Epithelial cell of prostate (primary cell): ENCODE measurements around the gene NCAPG2.
"Not testable (repeated sequence)": the region's sequence is repeated elsewhere in the genome, so short reads cannot be mapped to it uniquely, and the experiment has no call there.

Source experiments
- DNase-seq: peaks from one replicate; pipeline ENCODE4 v3.0.0-alpha.2; 2011; ENCODE audit warnings: low read depth, low spot score
- H3K27ac ChIP-seq: fragments of 450-650 bp; 2 replicates; pipeline ENCODE4 v1.5.1; 2017; ENCODE audit warnings: mild to moderate bottlenecking

Gene NCAPG2

GRCh38 chr7:158680754-158681153, 23.9 kb downstream of the NCAPG2 start:
- DNase-seq: no peak
- H3K27ac ChIP-seq: no peak overlapping the region

GRCh38 chr7:158676906-158677305, 27.7 kb downstream of the NCAPG2 start:
- no peak for DNase-seq
- H3K27ac ChIP-seq: no peak overlapping the region

DNA sequence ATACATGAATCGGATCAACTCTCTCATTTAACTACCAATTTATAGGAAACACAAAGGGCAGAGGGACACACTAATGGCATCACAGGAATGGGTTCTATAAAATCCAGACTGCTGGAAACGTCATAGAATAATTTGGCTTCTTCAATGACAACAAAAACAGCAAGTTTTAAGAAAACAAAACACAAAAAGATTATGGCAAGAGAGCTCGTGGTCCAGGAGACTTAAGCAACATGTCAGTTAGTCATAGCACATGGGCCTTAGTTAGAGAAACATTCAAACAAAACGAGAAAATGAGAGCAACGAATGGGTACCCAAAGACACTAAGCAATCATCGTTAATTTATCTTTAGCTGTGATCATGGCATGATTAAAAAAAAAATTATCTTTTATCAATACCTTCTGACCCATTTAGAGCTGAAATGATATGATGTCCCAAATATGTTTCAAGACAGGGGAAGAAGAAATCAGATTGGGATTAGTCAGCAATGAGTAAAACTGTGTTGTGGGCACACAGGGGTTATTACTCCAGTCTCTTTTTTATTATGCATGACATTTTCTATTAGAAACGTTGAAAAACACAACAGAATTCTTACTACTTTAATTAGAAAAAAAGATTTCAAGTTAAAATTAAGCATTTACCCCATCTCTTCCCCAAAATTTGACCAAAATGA, 28.3 kb downstream of the NCAPG2 start:
- no peak overlapping the region for H3K27ac ChIP-seq
- no peak for DNase-seq

DNA sequence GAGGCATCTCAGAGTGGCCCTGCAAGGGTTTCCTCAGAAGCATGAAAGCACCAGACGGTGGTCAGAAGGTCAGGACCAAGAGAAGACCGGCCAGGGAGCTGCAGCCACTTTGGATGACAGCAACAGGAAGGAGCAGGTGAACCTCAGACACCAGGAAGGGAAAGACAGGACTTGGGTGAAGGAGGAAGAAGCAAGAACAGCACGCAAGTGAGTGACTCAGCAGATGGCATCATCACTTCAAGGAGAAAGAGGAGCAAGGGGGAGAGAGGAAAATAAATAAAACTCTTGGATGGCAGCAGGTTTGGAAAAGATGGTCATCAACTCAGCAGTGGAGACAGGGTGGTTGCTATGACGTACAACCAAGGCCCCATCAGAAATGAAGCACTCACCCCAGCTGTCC, 31.6 kb downstream of the NCAPG2 start:
- peak overlapping the region; percentile 11 for H3K27ac ChIP-seq
- peak; percentile 48 for DNase-seq

GRCh38 chr7:158668086-158668485, 36.5 kb downstream of the NCAPG2 start:
- H3K27ac ChIP-seq, DNase-seq: not testable (repeated sequence)

- H3K27ac ChIP-seq, DNase-seq: not testable (repeated sequence)
Observed at GRCh38 chr7:158666966-158667678, 37.5 kb downstream of the NCAPG2 start.

DNA sequence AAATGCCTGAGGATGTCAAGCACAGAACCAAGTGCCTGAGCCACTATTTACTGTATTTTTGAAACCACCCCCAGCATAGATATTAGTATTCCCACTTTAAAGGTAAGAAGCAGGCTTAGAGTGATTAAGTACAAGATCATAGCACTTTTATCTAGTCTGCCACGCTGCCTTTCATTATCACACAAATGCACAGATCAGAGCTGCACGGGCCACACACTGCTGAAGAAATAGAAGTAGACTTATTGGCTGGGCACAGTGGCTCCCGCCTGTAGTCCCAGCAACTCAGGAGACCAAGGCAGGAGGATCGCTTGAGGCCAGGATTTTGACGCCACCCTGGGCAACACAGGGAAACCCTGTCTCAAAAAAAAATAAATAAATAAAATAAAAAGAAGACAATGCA, 38.2 kb downstream of the NCAPG2 start:
- no peak for DNase-seq
- H3K27ac ChIP-seq: no peak overlapping the region

DNA sequence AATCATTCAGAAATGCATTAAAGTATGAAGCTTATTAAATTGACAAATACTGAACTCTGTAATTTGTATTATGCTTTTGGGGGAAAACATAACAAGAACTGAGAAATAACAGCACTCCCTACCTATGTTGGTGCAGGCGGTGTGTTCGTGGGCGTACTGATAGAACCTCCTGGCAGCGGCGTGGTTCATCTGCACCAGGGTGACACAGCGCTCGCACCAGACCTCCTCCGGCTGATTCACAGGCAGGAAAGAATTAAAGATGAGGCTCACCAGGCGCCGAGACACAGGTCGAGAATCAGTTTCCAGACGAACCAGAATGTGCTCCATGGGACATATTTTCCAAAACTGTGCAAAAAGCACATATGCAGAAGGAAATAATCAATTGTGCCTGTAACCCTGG, 40.2 kb downstream of the NCAPG2 start:
- H3K27ac ChIP-seq: no peak overlapping the region
- DNase-seq: no peak

GRCh38 chr7:158663428-158663741, 41.2 kb downstream of the NCAPG2 start:
- no peak overlapping the region for H3K27ac ChIP-seq

DNA sequence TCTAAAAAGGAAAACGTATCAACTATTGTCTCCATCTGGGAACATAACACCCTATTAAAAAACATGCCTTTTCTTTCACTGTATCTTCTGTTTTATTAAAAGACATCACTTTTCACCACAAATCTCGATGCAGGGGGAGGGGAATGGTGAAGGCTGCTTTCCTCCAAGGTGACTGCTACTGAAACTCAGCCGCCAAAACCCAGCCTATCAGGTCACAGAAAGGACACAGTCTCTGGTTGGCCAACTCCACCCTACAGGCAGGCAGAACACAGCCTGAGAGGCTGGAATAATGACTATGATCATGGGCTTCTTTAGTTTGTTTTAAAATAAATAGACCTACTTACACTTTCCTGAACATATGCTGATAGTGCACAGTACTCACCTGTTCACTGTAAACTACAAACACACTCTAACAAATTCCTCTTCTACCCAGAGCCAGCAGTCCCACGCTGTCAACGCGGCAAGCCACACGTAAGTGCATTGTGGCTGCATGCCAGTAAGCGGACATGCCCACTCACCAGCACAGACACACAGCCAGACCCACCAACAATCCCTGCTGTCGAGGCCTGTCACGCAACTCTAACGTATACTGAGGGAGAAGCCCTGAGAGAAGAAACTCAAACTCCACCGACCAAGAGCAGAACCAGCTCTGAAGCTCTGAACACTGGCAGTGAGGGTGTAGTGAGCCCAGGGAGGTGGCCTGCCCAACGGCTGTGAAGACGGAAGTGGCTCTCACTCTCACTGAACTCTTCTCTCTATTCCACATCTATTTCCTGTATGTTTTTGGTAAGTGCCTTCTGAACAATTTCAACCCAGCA, 41.8 kb downstream of the NCAPG2 start:
- no peak for DNase-seq
- no peak overlapping the region for H3K27ac ChIP-seq

More at GRCh38 chr7:158663428-158663741, 41.2 kb downstream of the NCAPG2 start:
- no peak for DNase-seq

- DNase-seq: no peak
- H3K27ac ChIP-seq: no peak overlapping the region
Observed at GRCh38 chr7:158658475-158658874, 46.1 kb downstream of the NCAPG2 start.

- DNase-seq: no peak
- no peak overlapping the region for H3K27ac ChIP-seq
Observed at GRCh38 chr7:158657189-158657746, 47.3 kb downstream of the NCAPG2 start.

DNA sequence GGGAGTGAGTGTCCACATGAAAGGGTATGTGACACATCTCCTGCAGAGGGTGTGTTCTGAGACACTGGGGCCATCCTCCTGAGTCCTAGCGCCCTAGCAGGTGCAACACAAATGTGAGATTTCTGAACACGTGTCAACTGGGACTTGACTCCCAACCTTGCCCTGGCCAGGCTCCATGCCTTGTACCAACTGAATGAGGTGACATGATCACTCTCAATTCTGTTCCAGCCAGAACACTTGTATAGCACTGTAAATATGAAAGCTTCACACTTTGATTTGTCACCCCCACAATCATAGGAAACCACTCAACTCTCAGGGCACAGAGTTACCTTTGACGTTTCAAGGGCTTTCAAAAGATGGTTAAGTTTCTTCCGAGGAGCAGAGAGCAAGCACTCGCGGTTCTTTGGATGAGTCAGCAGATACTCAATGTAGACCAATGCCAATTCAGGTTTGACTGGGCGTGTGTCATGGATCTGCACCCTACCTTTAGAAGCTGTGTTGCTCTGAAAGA, 48.6 kb downstream of the NCAPG2 start:
- H3K27ac ChIP-seq: no peak overlapping the region
- DNase-seq: no peak

- no peak for DNase-seq
- H3K27ac ChIP-seq: no peak overlapping the region
Observed at GRCh38 chr7:158655507-158655906, 49.1 kb downstream of the NCAPG2 start.

DNA sequence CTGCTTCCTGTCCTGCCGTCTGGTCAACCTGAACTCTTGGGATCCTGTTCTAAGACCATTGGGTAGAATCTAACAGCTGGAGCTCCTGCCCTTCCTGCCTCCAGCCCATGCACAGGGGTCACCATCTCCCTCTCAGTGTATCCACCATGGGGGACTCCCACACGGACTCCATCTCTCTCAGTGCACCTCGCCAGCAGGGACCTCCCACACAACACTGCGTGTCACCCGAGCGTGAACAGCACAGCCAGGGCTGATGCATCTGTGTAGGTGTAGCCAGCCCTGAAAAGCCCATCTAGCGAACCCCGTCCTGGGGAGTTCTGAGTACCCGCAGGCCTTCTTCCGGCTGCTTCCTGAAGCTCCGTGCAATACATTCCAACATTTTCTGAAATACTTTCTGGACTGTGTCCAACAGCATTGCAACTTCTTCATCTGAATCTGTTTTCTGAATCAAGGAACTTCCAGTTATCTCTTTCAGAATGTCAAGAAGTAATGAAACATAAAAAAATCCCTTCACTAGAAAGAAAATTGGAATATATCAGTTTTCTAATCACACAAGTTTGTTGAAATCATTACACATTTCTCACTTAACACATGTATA, 52.5 kb downstream of the NCAPG2 start:
- no peak for DNase-seq
- no peak overlapping the region for H3K27ac ChIP-seq

- no peak overlapping the region for H3K27ac ChIP-seq
- DNase-seq: no peak
Observed at GRCh38 chr7:158650821-158651225, 53.8 kb downstream of the NCAPG2 start.

DNA sequence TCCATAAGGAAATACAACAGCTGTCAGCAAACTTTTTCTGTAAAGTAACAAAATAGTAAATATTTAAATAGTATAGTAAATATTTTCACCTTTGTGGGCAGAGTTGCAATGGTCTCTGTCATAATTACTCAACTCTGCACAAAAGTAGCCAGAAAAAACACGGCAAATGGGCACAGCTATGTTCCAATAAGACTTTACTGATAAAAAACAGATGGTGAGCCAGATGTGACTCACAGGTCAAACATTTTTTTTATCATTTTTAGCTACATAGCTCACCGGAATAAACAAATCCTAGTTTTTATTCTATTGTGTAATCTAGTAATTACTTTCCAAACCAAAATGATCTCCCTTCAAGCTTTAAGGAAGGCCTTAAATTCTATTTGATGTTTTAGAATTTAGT, 55.3 kb downstream of the NCAPG2 start:
- DNase-seq: peak; percentile 22

GRCh38 chr7:158648787-158649186, 55.8 kb downstream of the NCAPG2 start:
- peak overlapping the region; percentile 59 for H3K27ac ChIP-seq
- no peak for DNase-seq

More for the DNA sequence above, 55.3 kb downstream of the NCAPG2 start:
- peak overlapping the region; percentile 59 for H3K27ac ChIP-seq

DNA sequence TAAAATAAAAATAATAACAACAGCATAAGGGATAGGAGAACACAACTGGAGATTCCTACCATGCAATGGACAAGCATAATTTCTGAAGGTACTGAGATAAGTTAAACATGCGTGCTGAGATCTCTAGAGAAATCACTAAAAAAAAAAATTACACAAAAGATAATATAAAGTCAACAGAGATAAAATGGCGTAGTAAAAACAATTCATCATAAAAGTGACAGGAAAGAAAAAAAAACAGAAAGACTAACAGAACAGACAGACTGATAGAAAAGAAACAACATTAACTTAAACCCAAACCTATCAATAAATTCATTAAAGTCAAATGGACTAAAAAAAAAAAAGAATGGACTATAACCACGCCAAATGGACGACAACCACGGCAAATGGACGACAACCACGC, 56.4 kb downstream of the NCAPG2 start:
- no peak overlapping the region for H3K27ac ChIP-seq
- DNase-seq: no peak

GRCh38 chr7:158647475-158647792, 57.2 kb downstream of the NCAPG2 start:
- no peak overlapping the region for H3K27ac ChIP-seq
- DNase-seq: no peak
